IPS-NIHi7 (cell line): Measurements from ENCODE around the gene SLC8B1.

ENCODE experiments used
- DNase-seq: peaks from one replicate; pipeline ENCODE4 v3.0.0; 2012; ENCODE audit warnings: mixed read lengths; ENCODE audit errors: extremely low spot score

SLC8B1 gene

DNA sequence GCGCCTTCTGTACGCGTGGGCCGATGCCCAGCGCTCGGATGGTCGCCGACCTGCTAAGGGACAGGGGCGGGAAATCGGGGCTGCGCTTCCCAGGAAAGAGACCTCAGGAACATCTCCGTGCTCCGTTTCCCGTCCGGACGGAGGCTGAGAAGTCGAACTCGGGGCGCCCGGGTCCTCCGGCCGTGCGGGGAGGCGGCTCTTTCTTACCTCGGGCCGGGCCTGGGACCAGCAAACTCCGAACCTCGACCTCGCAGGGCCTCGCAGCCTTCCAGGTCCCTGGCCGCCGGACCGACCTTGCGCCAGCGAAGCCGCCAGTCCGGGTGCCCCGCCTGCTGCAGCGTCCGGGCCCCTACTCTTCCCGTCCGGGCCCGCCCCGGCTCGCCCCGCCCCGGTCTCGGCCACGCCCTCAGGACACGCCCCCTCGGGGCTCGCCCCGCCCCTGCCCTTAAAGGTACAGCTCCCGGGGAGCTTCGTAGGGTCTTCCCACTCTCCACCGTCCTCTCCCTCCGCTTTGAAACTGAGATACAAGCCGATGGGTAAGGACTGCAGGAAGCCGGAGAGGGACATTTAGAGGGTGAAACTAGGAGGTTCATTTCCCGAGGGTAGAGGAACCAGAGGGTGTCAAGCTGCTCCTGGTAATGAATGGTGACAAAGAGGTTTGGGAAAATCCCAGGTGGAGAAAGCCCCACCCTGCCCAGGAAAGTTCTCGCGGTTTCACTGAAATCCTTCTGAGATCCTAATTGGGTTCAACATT, at the start of gene SLC8B1:
TSS of gene SLC8B1 (minus strand) at position 324 of the 754 bp plus-strand sequence. CDS start 2,231 bp downstream, outside the sequence.
- peak; percentile 98 for DNase-seq

DNA sequence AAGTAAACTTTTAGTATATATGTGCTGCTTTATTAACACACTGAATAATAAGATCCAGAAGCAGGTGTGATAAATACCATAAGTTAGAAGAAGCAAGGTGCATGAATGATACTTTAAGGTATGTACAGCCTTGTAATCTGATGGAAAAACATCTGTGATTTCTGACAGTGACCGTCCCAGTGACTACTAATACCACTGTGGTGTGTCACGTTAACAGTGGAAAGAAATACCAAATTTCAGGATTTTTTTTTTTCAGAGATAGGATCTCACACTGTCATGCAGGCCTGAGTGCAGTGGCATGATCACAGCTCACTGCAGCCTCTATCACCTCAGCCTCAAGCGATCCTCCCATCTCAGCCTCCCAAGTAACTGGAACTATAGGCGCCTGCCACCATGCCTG, 47.3 kb upstream of the SLC8B1 start:
- DNase-seq: no peak

DNA sequence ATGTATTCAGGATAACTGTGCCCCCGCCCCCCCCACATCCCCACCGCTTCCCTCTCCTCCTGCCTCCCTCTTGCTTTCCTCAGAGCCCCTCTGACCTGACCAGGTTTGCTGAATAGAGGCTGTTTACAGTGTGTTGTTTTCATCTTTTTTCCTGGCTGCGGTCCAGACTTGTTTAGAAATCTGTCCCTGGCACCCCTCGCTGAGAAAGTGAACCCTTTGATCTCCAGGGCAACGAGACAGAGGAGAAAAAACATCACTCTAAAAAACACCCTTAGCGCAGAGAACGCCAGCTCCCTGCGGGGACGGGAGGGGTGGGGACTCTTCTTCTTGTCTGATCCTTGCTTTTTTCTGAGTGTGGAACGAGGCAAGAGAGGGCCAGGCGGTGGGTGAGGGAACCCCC, 46.3 kb upstream of the SLC8B1 start:
- no peak for DNase-seq

DNA sequence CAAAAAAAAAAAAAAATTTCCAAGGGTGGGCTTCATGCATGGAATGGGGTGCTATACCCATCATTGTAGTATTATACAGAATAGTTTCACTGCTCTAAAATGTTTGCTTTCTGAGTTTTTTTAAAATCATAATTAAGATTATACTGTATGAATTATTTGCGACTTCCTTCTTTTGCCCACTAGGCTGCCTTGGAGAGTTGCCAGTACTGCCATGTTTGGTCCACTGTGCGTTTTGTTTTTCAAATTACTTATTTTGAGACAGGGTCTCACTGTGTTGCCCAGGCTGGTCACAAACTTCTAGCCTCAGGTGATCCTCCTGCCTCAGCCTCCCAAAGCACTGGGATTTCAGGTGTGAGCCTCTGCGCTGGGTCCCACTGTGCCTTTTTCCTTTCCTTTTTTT, 43.4 kb upstream of the SLC8B1 start:
- DNase-seq: no peak

GRCh38 chr12:113374823-113375428, 40.0 kb upstream of the SLC8B1 start:
- DNase-seq: no peak

DNA sequence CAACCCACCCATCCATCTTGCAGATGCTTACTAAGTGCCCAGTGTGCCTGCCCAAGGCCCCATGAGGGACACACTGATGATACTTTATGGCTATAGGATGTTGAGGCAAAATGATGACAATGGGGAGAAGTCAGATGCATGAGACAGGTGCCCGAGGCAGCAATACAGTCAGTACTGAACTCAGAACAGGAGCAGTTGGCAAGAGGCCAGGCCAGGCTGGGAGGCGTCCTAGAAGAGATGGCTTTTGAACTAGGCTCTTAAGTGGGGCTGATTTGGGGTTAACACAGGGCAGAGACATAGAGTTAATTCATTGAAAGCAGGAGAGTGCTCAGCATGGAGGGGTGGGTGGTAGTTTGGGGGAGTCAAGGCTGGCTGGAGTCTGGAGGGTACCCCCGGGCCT, 39.1 kb upstream of the SLC8B1 start:
- DNase-seq: no peak

- no peak for DNase-seq
Observed at GRCh38 chr12:113373440-113373839, 38.5 kb upstream of the SLC8B1 start.

GRCh38 chr12:113372371-113372770, 37.5 kb upstream of the SLC8B1 start:
- DNase-seq: no peak

DNA sequence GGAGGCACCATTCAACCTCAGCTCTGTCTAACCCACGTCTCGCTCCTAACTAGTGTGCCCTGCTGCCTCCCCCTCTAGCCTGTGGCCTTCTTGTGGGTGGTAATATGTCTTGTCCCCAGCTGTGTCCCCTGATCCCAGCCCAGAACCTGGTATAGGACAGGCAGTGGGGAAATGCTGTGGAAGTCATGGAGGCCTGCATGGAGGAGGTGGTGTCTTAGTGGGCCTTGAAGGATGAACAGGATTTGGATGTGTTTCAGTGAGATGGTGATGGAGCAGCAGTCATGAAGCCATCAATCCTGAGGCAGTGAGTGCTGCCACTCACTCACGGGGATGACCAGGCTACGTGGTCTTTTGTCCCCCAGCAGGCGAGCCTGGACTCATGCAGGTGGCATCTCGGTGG, 36.9 kb upstream of the SLC8B1 start:
- DNase-seq: no peak

DNA sequence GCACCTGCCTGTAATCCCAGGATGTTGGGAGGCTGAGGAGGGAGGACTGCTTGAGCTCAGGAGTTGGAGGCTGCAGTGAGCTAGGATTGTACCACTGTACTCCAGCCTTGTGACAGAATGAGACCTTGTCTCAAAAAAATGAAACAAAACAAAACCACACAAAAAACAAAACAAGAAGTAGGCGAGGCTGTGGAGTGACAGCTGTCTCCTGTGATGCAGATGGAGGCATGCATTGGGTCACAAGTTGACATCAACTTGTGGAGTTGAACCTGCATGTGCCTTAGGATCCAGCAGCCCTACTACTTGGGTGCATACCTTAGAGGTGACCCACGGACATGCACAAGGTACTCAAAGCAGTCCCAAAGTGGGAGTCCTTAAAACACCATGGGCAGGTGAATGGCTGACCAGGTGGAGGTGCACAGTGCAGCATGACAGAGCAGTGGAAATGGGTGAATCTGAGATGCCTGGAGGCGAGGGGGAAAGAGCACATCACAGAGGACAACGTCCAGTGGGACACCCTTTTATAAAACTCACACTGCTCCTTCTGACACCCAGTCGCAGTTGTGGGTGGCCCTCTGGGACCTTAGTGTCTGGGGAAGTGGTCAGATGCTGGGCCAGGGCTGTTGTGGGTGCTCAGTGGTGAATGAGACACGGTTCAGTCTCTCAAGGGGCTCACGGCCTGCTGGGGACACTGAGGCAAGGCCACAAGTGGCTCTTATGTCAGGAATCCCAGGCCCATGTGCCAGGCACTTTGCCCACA, 36.2 kb upstream of the SLC8B1 start:
- no peak for DNase-seq

DNA sequence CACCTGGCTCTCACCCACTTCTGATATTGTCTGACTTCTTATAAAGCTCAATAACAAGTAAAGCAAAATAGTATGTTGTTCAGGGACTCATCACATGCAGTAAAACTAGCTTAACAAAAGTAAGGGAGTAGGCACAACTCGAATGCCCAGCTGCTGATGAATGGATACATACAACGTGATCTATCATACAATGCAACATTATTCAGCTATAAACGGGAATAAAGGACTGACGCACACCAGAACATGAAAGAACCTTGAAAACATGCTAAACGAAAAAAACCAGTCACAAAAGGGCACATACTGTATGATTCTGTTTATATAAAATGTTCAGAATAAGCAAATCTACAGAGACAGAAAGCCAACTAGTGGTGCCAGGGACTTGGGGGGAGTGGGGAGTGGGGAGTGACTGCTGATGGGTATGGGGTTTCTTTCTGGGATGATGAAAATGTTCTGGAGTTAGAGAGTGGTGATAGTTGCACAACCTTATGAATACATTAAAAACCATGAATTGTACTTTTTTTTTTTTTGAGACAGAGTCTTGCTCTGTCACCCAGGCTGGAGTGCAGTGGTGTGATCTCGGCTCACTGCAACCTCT, 34.6 kb upstream of the SLC8B1 start:
- DNase-seq: no peak

- no peak for DNase-seq
Observed at GRCh38 chr12:113368331-113368730, 33.4 kb upstream of the SLC8B1 start.

- no peak for DNase-seq
Observed at GRCh38 chr12:113366827-113367226, 31.9 kb upstream of the SLC8B1 start.

DNA sequence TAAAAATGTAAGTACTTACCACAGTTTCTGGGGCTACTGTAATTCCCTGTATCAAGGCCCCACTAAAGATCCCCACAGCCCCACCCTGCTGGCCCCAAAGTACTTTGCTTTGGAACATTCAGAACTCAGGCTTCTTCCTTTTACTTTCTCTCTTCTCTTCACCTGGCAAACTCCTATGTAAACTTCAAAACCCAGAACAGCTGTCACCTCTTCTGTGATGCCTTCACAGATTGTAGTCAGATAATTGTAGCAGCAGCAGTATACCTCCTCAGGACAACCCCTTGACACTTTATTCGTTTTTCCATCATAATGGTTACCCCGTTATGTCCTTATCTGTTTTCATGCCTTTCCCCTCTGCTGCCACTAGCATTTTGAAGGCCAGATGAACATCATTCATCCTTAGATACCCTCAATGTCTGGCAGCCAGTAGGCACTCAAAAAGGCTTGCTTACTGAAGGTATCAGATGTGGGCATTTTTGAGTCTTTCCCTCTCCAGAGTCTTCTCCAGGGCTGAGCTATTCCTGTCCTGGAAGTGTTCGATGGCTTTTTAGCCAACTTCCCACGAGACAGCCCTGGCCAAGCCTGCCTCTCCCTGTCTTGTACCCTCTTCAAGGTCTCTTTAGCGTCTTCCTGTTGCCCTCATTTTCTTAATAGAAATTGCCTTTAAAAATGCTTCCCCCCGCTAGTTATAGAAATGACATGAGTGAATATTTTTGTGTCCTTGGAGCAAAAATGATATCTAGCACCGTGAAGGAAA, 30.9 kb upstream of the SLC8B1 start:
- no peak for DNase-seq

DNA sequence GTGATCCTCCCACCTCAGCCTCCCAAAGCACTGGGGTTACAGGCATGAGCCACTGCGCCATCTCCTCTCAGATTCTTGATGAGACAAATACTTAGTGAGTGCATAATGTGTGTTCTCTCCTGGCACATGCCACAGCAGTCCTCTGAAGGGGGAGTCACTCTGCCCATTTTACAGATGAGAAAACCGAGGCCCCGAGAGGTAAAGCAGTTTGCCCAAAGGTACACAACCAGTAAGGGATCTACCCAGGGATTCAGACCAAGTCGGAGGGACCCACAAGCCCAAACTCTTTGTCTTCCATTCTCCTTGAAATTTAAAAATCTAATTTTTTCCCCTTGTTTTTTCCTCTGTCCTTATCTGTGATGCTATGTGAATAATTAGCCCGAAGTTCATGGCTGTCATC, 29.8 kb upstream of the SLC8B1 start:
- no peak for DNase-seq

DNA sequence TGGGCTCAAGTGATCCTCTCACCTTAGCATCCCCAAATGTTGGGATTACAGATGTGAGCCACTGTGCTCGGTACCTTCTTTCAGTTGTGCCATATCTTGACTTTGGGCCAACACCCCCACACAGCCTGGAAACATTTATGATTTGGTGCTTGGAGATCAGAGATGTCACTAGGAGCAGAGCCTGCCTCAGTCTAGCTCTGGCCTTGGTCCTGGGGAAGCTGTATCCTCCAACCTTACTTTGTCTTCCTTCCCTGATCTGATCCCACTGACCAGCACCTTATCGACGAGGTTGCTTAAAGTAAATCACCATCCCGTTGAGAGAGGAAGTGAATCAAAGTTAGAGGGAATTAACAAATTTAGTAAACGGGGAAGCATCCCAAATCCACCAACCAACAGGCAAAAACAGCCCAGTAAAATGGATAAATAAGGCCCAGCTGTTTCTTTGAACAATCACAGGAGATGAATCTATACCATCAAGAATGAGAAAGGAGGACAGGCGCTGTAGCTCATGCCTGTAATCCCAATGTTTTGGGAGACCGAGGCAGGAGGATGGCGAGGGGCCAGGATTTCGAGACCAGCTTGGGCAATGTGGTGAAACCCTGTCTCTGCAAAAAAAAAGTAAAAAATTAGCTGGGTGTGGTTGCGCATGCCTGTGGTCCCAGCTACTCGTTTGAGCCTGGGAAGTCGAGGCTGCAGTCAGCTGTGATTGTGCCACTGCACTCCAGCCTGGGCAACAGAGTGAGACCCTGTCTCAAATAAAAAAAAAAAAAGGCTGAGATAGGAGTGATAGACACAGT, 26.9 kb upstream of the SLC8B1 start:
- no peak for DNase-seq

DNA sequence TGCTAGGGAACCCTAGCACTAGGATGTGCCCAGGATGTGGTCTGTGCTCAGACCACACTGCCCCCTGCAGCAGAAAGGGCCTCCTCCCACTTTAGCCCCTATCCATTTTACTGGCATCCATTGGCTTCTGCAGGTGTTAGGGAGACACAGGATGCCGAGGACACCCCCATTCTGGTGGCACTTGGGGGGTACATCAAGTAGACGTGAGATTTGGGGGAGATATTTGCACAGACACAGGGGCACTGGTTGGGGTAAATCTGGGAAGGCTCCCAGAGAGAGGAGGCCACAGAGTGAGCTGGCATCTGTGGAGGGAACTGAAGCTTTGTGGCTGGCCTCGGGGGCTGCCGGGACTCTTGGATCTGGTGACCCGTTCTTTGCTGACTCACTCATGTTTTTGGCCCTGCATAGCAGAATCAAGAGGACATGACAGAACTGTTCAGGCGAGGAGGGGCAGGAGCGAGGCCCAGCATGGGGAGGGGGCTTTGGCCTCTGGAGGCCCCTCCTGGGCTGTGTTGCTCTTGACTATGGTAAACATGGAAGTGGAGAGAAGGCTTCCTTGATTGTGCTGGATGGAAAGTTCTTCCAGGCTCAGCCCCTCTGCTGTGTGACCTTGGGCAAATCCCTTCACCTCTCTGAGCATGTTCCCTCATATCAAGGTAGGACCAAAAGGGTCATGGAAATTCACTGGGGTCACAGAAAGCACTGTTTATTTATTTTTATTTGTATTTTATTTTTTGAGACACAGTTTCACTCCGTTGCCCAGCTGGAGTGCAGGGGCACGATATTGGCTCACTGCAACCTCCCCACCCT, 25.2 kb upstream of the SLC8B1 start:
- DNase-seq: no peak

GRCh38 chr12:113359133-113359938, 24.4 kb upstream of the SLC8B1 start:
- DNase-seq: no peak
